ENCODE data around the gene APBA2. TPM values are rescaled to one million over a fixed set of nuclear protein-coding genes. Genes with fewer than 3 reads are reported as not detected.

The APBA2 gene
- total RNA-seq, 1 donor, result 4.7 TPM

DNA sequence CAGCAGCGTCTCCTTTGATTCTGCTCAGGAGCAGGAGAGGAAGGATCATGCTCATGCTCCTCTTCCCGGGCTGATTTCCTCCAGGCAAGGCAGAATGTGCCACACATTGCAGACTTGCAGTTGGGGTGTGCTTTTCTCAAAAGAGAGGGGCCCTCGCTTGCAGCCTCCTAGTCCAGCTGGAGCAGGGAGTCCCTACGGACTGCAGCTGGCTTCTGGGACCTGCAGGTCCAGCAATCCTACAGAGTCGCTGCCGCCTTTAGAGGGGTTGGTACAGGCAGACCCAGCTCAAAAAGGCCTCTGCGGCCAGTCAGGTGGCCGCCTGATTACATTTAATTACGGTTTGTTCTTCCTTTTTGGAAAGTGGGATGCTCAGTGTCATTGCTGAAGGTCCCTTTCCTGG is 210.0 kb downstream of the APBA2 start:
- DNase-seq (ENCODE audit: low read depth), result no peak
- TF ChIP-seq, protein P1, sequence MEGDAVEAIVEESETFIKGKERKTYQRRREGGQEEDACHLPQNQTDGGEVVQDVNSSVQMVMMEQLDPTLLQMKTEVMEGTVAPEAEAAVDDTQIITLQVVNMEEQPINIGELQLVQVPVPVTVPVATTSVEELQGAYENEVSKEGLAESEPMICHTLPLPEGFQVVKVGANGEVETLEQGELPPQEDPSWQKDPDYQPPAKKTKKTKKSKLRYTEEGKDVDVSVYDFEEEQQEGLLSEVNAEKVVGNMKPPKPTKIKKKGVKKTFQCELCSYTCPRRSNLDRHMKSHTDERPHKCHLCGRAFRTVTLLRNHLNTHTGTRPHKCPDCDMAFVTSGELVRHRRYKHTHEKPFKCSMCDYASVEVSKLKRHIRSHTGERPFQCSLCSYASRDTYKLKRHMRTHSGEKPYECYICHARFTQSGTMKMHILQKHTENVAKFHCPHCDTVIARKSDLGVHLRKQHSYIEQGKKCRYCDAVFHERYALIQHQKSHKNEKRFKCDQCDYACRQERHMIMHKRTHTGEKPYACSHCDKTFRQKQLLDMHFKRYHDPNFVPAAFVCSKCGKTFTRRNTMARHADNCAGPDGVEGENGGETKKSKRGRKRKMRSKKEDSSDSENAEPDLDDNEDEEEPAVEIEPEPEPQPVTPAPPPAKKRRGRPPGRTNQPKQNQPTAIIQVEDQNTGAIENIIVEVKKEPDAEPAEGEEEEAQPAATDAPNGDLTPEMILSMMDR (IDR thresholded peaks at IDR 0.05; ENCODE audit: insufficient read depth, low read depth, low read length), result no peak
- no peak overlapping the region for H3K4me3 ChIP-seq (ENCODE audit: low read depth, low read length)

DNA sequence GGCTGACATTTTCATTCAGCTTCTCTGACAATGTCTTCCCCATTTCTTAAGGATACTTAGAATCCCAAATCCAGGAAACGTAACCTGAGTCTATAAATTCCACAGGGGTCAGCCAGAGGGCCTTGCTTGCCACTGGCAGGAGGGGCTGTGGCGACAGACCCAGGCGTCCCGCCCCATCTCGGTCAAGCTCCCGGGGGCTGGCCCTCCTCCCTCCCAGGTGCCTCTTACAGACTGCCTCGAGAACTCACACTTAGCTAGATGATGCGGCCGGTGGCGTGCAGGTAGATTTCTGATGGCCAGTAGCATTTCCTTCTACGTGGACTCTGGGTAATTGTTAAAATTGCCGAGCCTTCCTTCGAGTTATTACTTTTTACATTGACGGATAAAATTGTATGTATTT is 211.4 kb downstream of the APBA2 start:
- no peak for DNase-seq (ENCODE audit: low read depth)
- TF ChIP-seq, protein P1 (IDR thresholded peaks at IDR 0.05; ENCODE audit: insufficient read depth, low read depth, low read length), result no peak

DNA sequence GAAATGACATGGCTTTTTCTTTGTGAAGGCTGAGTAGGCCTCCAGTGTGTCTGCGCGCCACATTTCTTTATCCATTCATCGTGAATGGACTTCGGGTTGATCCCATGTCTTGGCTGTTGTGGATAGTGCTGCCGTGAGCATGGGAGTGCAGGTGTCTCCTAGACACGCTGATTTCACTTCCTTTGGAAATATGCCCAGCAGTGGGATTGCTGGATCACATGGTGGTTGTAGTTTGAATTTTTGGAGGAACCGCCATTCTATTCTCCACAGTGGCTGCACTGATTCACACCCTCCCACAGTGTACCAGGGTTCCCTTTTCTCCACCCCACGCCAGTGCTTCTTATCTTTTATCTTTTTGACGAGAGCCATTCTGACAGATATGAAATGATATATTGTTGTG is 212.2 kb downstream of the APBA2 start:
- TF ChIP-seq, protein P1 (IDR thresholded peaks at IDR 0.05; ENCODE audit: insufficient read depth, low read depth, low read length), result no peak
- DNase-seq (ENCODE audit: low read depth), result no peak
- H3K4me3 ChIP-seq (ENCODE audit: low read depth, low read length), result no peak overlapping the region

More for the DNA sequence above, 211.4 kb downstream of the APBA2 start:
- H3K4me3 ChIP-seq (ENCODE audit: low read depth, low read length), result no peak overlapping the region

GRCh38 chr15:29098652-29099051 is 212.9 kb downstream of the APBA2 start:
- DNase-seq (ENCODE audit: low read depth), result no peak
- H3K4me3 ChIP-seq (ENCODE audit: low read depth, low read length), result no peak overlapping the region
- TF ChIP-seq, protein P1 (IDR thresholded peaks at IDR 0.05; ENCODE audit: insufficient read depth, low read depth, low read length), result no peak

DNA sequence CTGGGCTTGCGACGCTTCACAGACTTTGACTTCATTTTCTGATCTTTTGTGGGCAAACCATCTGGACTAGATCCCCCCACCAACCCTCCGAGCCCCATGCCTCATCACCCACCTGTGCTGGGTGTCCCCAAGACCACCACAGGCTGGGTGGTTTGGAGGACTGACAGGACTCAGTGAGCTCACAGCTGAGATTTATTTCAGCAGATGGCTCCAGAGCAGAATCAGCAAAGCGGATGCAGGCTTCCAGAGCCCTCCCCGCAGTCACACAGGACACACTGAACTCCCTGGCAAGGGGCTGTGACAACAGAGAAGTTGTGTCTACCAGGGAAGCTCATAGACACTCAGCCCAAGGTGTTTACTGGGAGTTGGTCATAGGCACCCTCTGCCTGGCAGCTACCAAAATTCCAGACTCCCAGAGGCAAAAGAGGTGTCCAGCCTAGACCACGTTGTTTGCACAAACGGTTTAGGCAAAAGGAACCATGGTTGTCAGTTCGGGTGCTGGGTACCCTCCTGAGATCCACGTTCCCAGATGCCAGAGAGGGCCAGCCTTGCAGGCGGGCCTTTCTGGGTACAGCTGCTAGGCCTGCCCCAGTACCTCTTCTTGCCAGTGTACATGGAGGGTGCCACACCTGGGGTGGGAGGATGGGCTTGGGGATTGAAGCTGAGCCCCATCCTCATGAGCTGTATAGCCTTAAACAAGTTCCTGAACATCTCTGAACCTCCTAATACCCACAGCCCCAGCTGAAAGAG is 213.5 kb downstream of the APBA2 start:
- no peak for DNase-seq (ENCODE audit: low read depth)
- TF ChIP-seq, protein P1 (IDR thresholded peaks at IDR 0.05; ENCODE audit: insufficient read depth, low read depth, low read length), result no peak
- no peak overlapping the region for H3K4me3 ChIP-seq (ENCODE audit: low read depth, low read length)

- TF ChIP-seq, protein P1 (IDR thresholded peaks at IDR 0.05; ENCODE audit: insufficient read depth, low read depth, low read length), result no peak
- DNase-seq (ENCODE audit: low read depth), result no peak
- no peak overlapping the region for H3K4me3 ChIP-seq (ENCODE audit: low read depth, low read length)
Measured at GRCh38 chr15:29100486-29101000, 214.8 kb downstream of the APBA2 start.
